Dedifferentiated amniotic fluid mesenchymal stem cell (primary cell): ENCODE measurements around the gene TBC1D2B.

ENCODE experiments used
- DNase-seq: peaks from one replicate; pipeline ENCODE4 v3.0.0-alpha.2; 2016; ENCODE audit errors: extremely low spot score

The TBC1D2B gene

DNA sequence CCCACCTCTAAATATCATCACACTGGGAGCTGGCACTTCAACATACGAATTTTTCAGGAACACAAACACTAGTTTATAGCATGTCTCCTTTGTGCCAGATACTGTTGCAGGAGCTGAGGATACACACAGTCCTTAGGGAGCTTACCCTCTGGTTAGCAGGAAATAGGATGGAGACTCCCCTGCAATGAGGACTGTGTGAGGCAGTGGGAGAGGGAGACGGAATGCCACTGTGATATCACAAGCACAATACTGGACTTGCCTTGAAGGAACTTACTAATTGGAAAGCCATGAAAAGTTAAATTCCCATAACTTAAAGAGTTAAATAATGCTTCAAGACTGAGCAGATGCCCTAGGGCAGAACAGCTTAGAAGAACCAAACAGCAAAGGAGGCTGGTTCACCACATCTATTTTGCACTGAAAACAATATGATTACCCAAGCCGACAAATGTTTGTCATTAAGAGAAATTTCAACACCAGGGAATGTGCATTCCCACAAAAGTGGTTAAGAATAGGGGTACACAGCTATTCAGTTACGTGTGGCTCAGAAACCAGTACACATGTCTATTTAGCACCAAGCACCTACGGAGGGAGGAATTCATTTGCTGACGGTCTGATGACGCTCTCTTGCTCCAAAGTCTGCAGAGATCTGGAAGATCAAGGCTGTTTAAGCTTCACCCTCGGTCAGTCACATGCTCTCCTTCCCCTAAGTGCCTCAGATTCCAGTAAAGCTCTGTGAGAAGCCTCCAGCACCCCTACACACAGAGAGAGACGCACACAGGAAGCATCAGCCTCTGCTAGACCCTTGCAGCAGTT, 5.2 kb downstream of the TBC1D2B start:
- peak; percentile 32 for DNase-seq

DNA sequence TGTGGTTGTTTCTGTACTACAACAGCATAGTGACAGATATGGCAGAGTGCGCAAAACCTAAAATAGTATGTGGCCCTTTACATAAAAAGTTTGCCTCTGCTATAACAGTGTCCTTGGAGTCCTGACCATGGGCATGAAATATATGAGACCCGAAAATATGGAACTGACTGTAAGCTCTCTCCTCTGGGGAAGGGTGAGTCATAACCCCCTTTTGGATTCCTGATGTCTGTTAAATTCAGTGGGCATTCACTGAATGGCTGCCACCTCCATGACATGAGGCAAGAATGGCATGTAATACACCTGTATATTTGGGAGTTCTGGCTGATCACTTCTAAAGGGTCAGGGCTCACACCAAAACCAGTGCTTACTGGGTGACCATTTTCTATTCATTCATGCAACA, 6.1 kb downstream of the TBC1D2B start:
- no peak for DNase-seq

DNA sequence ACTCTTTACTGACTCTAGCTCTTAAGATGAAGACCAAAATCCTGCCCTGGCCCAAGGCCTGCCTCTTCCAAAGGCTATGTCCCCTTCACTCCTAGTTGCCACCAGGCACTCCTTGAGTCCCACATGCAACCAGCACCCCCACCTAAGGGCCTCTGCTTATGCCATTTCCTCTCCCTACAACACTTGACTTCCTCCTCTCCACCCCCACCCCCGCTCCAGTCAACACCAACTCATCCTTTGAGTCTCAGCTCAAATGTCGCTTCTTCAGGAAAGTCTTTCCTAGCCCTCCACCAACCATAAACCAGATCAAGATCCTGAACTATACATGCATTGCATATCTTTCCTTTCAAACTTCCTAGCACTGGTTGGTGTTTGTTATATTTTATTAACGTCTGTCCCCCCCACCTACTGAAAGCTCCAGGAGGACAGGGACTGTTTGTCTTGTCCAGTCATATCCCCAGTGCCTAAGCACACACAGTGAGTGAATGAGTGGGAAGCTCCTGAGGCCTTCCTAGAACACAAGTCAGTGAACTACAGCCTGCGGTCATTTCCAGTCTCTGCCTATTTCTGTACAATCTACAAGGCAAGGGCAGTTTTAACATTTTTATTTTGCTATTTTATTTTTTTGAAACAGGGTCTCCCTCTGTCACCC, 7.3 kb downstream of the TBC1D2B start:
- no peak for DNase-seq

DNA sequence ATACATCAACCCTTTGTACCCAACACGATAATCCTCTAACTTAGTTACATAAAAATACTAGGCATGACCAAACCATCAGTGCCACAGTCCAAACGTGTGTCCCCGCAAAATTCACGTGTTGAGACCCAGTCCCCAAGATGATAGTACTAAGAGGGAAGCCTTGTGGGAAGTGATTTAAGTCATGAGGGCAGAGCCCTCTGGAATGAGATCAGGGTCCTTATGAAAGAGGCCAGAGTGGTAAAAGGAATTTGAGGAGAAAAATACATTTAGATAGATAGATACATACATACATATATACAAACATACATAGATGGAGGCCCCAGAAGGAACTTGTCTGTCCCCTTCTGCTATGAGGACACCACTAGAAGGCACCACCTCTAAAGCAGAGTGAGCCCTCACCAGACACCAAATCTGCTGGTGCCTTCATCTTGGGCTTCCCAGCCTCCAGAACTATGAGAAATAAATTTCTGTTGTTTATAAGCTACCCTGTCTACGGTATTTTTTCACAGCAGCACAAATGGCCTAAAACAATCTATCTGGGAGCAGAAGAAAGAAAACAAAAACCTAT, 8.0 kb downstream of the TBC1D2B start:
- no peak for DNase-seq

DNA sequence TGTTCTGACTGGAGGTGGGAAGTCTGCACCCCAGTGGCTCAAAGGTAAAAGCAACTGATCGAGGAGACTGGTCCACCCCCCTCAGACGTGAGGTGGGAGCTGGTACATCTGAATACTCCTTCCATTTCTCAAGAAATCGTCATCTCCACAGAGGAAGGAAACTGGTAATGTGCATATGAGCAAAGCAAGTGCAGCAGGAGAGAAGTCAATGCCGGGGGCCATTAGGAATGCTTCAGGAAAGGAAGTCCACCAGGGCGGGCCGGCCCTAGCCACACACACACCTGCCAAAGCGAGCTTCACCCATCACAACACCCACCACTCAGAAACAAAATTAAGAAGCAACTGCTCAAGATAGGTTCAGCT, 8.5 kb downstream of the TBC1D2B start:
- no peak for DNase-seq

DNA sequence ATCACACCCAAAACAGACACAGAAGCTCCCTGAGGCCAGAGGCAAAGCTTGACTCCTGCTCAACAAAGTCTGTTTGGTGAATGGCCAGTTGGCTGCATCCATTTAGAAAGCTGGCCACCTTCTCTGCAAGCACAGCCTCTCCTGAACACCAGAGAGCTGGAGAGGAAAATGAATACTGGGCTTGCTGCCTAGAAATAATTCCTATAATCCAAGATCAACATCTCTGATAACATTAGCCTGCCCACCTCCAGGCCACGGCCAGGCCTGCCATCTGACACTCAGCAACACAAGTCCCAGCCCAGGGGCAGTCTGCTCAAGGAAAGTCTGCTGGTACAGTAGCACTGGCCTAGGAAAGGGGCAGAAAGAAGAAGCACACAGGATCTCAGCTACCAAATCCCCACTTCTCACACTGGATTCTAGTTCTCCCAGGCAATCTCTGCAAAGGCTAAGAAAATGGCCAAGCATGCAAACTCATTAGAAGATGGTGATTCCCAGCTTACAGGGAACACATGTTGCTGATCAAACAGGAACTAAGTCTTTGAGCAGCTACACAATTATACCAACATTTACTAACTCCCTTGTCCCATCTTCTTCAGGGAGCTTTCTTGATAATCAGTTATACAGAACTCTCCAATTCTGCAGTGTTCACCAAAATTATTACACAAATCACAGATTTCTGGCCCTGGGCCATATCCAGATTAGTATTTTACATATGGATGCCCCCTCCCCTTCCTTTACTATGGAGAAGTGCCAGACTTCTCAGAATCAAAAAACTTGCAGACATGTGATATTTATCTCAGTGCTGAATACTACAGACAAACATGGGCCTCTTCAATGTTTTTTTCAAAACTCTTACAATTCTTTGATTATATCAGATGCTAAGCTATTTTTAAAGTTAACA, 9.9 kb downstream of the TBC1D2B start:
- DNase-seq = peak; percentile 40

DNA sequence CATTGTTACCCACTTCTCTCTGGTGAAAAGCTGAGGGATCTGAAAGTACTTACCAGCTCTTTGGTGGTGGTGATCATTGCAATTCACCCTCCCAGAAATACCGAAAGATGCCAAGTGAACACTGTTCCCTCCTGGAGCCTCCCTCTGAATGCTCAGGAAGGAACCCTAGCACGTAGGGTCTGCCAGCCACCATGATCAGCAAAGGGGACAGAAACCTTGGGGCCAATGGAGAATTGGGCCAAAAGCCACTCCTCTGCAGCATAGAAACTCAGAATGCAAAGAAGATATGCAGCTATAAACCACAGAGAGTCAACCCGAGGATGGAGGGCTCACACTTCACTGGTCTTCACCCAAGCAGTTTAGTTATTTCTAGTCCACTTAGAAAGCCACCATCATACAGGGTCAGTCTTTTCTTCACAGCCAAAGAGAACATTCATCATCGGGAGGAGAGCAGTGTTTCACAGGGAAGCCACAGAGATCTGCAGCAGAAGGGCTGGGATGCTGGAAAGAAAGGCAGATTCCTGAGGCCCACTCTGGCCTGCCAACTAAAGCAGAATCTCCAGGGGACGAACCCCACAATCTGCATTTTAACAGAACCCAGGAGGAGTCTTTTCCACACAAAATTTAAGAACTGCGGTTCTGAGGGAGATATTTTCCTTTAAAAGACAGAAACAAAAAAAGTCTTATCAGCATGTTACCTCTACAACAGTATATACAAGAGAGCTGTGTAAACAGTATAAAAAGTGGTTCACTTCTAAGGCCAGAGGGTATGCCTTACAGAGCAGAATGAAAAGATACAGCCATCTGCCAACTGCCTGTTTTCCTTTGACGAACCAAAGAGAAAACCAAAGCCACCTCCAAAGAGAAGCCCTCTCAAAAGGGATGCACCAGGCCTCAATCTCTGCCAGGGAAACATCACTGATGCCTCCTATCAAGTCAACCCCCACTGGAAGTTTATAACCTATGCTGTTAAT, 11.3 kb downstream of the TBC1D2B start:
- no peak for DNase-seq

DNA sequence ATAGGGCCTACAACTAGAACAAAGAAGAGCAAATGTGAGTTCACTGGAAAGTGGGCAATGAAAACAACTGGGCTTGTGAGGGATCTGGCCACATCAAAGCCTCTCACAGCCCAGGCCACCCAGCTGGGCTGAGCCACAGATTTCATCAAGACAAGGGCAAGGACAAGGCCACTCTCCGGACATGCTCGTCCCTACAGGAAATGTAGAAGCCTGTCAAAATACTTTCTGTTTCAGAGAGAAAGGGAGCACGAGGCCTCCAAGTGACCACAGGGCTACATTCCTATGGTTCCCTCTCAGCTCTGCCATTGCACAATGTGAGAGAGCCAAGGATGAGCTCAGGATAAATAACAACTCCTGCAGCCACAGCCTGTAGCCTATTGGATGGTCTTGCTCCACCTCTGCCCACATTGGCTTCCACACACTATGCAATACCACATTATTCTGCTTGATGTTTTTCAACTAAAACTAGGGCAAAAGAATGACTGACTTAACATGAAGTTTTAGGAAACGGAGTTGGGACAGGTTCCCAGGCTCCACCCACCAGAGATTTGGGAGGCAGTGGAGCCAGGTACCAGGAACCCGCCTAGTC, 12.1 kb downstream of the TBC1D2B start:
- peak; percentile 98 for DNase-seq

DNA sequence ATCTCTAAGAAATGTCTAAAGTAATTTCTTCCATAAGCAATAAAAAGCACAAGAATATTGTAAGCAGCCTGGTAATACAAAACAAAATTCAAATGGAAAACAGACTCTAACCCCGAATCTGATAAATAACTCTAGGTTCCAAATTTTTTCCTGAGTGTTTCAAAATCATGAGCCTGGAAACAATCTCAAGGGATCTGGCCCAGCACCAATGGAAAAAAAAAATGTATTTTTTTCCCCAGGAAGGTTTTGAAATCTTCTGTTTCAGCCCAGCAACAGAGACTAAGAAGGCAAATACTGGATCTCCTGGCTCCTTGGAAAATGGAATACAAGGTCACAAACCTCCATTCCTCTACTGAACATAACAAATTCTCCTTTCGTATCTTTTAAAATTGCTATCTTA, 13.0 kb downstream of the TBC1D2B start:
- peak; percentile 73 for DNase-seq

DNA sequence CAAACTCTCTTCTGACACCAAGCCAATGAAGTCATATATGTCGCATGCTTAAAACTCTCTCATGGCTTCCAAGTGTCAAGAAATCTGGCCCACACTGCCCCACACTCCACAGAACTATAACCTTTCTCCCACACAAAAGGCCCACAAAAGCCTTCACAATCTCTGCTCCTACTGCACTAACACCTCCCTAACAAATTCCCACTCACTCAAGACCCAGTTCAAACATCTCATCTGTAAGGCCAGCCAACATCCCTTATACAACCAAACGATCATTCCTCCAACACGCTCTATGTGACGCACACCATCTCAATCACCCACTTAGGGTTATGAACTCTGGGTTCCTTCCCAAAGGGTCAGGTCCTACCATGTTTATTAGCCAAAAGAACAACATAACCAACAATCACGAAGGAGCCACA, 13.5 kb downstream of the TBC1D2B start:
- DNase-seq = no peak

DNA sequence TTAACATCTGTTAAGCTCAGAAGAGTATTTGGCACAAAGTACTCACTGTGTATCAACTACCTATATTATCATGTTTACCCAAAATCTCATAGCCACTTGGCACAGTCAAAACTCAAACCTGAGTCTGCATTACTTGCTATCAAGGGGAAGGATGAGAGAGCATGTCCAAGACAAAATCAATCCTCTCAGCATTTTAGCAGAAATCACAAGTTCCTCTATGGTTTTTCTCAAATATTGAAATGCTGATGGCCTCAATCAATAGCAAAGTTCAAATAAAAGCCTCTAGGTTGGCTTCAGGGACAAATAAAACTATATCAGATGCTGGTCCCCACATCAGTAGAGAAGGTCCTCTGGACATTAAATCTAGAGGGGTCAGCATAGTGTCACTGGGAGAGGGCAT, 14.3 kb downstream of the TBC1D2B start:
- no peak for DNase-seq

DNA sequence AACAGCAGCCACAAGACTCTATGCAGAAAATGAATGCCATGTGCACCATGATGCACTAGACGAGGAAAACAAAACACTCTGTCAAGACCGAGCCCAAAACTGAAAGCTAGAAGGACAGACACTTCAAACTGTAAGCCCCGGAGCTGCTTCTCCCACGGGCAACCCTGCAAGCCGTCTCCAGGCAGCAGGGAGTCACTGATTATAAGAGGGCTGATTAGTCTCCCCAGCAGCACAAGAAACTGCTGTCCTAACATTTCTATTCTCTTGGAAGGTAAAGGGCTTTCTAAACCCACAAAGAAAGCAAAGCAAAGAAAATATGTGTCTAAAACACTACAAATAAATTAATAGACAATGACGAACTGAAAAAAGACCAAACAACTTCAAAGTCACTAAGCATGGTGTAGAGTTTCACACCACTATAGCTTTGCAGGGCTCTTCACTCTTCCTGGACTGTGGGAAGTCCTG, 15.5 kb downstream of the TBC1D2B start:
- DNase-seq = peak; percentile 39

DNA sequence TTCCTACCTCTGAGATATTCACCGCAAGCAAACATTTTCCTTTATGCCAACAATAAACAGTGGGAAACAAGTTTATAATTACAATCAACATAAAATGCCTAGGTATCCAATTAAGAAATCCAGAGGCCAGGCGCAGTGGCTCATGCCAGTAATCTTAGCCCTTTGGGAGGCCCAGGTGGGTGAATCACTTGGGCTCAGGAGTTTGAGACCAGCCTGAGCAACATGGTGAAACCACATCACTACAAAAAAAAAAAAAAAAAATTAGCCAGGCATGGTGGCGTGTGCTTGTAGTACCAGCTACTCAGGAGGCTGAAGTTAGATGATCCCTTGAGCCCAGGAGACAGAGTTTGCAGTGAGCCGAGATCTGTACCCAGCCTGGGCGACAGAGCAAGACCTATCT, 17.3 kb downstream of the TBC1D2B start:
- no peak for DNase-seq

DNA sequence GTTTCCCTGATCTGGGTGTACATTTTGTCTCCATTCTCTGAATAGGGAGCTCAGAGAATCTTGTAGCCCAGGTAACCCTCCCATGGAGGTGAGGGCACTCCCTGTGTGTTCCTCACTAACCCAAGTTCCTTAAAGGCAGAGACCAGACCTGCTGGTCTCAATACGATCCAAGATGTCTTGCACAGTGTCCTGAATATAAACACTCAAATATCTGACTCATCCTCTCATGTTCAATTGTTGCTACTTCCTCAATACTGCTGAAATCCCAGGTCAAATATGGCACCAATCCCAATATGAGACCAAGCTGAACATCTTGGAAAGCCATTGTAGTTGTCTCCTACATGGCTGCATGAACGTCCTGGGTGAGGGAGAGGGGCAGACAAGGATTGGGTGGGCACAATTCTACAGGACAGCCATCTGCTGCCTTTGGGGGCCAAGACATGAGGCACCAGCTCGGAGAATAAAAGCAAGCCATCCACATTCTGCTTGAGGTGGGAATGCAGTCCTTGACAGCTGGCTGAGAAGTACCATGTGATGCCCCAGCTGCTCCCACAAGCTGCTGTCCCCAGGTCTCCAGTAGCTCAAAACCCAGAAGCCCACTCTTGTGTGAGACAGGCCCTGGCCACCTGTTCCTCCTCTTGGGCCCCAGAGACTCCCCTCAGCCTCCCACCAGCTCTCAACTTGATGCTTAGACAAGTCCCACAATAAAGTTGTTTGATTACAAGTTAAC, 18.2 kb downstream of the TBC1D2B start:
- no peak for DNase-seq

DNA sequence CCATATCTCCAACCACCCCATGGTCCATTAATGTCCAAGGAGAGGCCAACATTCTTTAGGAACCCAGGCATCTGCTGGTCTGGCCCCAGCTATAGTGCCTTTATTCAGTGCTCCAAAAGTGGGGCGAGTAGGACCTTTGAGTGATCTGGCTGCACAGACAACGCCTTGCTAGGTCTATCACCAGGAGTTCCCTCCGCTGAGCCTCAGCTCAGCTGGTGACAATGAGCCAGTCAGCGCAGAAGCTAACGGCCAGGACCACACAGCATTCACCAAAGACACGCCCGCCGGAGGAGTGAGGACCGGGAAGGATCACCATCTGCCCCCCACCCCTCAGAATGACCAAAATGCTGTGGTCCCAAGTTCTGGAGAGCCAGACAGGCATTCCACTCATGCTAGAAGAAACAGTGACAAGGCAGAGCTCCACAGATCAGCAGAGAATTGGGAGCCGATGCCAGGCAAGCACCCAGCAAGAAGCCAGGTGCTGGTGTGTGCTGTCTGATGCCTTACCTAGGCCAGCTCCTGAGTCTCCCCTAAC, 19.0 kb downstream of the TBC1D2B start:
- no peak for DNase-seq

DNA sequence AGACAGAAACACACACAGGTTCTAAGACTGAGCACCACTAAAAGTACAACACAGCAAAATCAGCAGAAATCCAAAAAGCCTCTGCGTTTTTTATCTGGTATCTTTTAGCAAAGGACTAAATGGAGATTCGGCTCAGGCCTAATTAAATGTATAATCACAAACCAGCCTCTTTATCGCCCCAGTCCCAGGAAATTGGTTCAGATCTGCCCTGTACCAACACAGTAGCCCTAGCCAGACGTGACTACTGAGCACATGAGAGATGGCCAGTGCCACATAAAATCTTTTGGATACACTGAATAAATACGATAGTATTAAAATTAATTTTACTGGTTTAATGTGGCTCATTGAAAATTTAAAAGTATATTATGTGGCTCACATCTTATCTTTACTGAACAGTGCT, 19.7 kb downstream of the TBC1D2B start:
- DNase-seq = no peak

DNA sequence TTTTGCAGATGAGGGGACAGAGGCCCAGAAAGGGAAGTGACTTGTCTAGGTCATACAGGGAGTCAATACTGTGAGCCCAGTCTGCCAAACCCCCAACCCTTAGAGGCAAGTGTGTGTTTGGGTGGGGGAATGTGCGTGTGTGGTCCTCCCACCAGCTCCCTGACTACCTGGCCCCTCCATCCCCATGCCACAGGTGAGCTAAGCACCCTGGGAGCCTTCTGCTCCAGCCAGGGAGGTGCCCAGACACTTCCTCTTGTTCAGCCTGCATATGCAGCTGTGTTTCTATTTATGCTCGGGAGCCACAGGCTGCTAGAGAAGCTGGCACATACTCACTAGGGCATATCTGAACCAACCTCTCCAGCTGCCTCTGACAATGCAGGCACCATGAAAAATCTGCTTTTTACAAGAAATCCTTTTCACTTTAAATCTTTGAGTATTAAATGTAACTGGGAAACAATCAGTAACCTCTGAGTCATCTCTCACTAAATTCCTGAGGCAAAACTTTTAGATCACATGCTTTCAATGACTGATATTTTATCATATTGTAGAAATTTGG, 20.7 kb downstream of the TBC1D2B start:
- DNase-seq = no peak

DNA sequence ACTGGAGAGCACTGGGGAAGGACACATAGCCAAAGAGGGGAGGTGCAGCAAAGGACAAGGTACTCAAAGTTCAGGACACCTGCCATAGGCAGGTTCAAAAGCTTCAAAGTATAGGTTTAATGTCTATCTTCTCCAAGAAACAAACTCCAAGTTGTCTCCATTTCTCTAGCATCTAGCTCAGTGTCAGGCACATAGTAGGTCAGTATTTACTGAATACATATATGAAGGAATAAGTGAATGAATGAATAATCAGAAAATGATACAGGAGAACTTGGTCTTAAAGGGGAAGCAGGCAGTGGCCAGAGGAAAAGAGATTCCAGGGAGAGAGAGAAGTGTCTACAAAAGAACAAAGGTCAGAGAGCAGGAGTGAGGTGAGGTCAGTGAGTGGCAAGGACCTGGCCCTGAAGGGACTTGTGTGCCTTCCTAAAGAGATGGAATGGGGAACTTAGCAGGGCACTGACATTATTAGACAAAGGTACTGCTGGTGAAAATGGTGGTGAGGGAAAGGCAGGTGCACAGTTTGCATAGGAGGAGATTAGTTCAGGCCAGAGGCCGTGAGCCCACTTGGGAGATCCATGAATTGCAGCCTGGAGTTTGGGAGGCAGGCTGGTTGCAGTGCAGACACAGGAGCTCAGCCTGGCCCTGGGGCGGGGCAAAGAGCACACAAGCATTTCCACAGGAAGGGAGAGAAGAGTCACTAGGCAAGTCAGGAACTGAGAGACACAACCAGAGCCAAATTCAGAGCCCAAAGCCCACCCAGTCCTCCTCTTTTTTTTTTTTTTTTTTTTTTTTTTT, 21.4 kb downstream of the TBC1D2B start:
- DNase-seq = no peak
